GM12878 (cell line): ENCODE results near the gene DNAI4. TPM values are rescaled to one million over a fixed set of nuclear protein-coding genes. Genes with fewer than 3 reads are reported as not detected.

Experiments
- polyA plus RNA-seq, 11 experiments: library from polyadenylated mRNA; depleted of rRNA in 4 of 11; unstranded in 6 of 11; stranded (reverse) in 5 of 11; fragments of >200 nt; fragmentation: Nextera tagmentation in 4 of 11; fragmentation: Illumina TruSeq in 1 of 11; extraction: Ambion mirVana in 4 of 11; extraction: Trizol in 1 of 11; gene quantifications; 1 replicate in 1 of 11; 2 replicates in 10 of 11; pipeline versions ENCODE4 v1.2.1 to v1.2.3, GENCODE V29; 2011 to 2016; ENCODE audit warnings: inconsistent platforms in 2 of 11, missing spikeins in 2 of 11, low read depth in 1 of 11
- total RNA-seq, 4 experiments: library from RNA; depleted of rRNA in 3 of 4; stranded (reverse); fragments of >200 nt in 3 of 4; fragmentation: Illumina TruSeq in 1 of 4; extraction: Trizol in 1 of 4; gene quantifications; 2 replicates each; pipeline versions ENCODE4 v1.2.1 to v1.2.3, GENCODE V29; 2013 to 2021

Gene DNAI4
- total and polyA plus RNA-seq, 10 of the 15 experiments (the other 5 are each of a cell fraction or from before 2014, with no cell fraction given): 0.13 to 2.3 (median 0.27) TPM; not detected in 1

Other genes starting within 250 kb of the DNAI4 start
- not detected in 2 replicates for gene DYNLT5, start 172.4 kb downstream of the DNAI4 start, total RNA-seq (2014; rRNA removed)
- not detected in 2 replicates for gene DYNLT5, start 172.4 kb downstream of the DNAI4 start, total RNA-seq (2014; rRNA removed; fragmentation: Illumina TruSeq; extraction: Trizol)
- gene DYNLT5, start 172.4 kb downstream of the DNAI4 start, total RNA-seq (2021): not detected in 2 replicates
- gene DYNLT5, start 172.4 kb downstream of the DNAI4 start, polyA plus RNA-seq (2011; rRNA removed): not detected in 2 replicates
- not detected in 2 replicates for gene DYNLT5, start 172.4 kb downstream of the DNAI4 start, polyA plus RNA-seq (2014; fragmentation: Illumina TruSeq; extraction: Trizol)
- not detected for gene DYNLT5, start 172.4 kb downstream of the DNAI4 start, polyA plus RNA-seq (2014; fragmentation: Nextera tagmentation; extraction: Ambion mirVana)
- not detected in 2 replicates for gene DYNLT5, start 172.4 kb downstream of the DNAI4 start, polyA plus RNA-seq (2014; rRNA removed)
- not detected for gene DYNLT5, start 172.4 kb downstream of the DNAI4 start, polyA plus RNA-seq (2016; fragmentation: Nextera tagmentation; extraction: Ambion mirVana)
- gene INSL5, start 123.6 kb downstream of the DNAI4 start, total RNA-seq (2014; rRNA removed): not detected in 2 replicates
- gene INSL5, start 123.6 kb downstream of the DNAI4 start, total RNA-seq (2014; rRNA removed; fragmentation: Illumina TruSeq; extraction: Trizol): not detected in 2 replicates
- not detected in 2 replicates for gene INSL5, start 123.6 kb downstream of the DNAI4 start, total RNA-seq (2021)
- gene INSL5, start 123.6 kb downstream of the DNAI4 start, polyA plus RNA-seq (2011; rRNA removed): not detected in 2 replicates
- not detected in 2 replicates for gene INSL5, start 123.6 kb downstream of the DNAI4 start, polyA plus RNA-seq (2014; fragmentation: Illumina TruSeq; extraction: Trizol)
- under 1 TPM; 0.09 to 0.14 TPM for gene INSL5, start 123.6 kb downstream of the DNAI4 start, polyA plus RNA-seq (2014; fragmentation: Nextera tagmentation; extraction: Ambion mirVana)
- not detected in 2 replicates for gene INSL5, start 123.6 kb downstream of the DNAI4 start, polyA plus RNA-seq (2014; rRNA removed)
- gene INSL5, start 123.6 kb downstream of the DNAI4 start, polyA plus RNA-seq (2016; fragmentation: Nextera tagmentation; extraction: Ambion mirVana): not detected
- gene MIER1, start 134 bp upstream of the DNAI4 start, total RNA-seq (2014; rRNA removed): 24.7 and 30.9 TPM in 2 replicates
- 33.9 and 34.2 TPM in 2 replicates for gene MIER1, start 134 bp upstream of the DNAI4 start, total RNA-seq (2014; rRNA removed; fragmentation: Illumina TruSeq; extraction: Trizol)
- 29.7 and 31.4 TPM in 2 replicates for gene MIER1, start 134 bp upstream of the DNAI4 start, total RNA-seq (2021)
- 22.8 and 39.8 TPM in 2 replicates for gene MIER1, start 134 bp upstream of the DNAI4 start, polyA plus RNA-seq (2011; rRNA removed)
- gene MIER1, start 134 bp upstream of the DNAI4 start, polyA plus RNA-seq (2014; fragmentation: Illumina TruSeq; extraction: Trizol): 26.6 and 32.5 TPM in 2 replicates
- gene MIER1, start 134 bp upstream of the DNAI4 start, polyA plus RNA-seq (2014; fragmentation: Nextera tagmentation; extraction: Ambion mirVana): 10 to 100 TPM; 16.1 to 24.6 TPM
- gene MIER1, start 134 bp upstream of the DNAI4 start, polyA plus RNA-seq (2014; rRNA removed): 13.4 and 13.6 TPM in 2 replicates
- gene MIER1, start 134 bp upstream of the DNAI4 start, polyA plus RNA-seq (2016; fragmentation: Nextera tagmentation; extraction: Ambion mirVana): 10 to 100 TPM; 35.2 to 39.8 TPM
- 7.7 and 9.5 TPM in 2 replicates for gene SLC35D1, start 129.3 kb upstream of the DNAI4 start, total RNA-seq (2014; rRNA removed)
- 9.0 and 9.3 TPM in 2 replicates for gene SLC35D1, start 129.3 kb upstream of the DNAI4 start, total RNA-seq (2014; rRNA removed; fragmentation: Illumina TruSeq; extraction: Trizol)
- gene SLC35D1, start 129.3 kb upstream of the DNAI4 start, total RNA-seq (2021): 8.4 and 8.6 TPM in 2 replicates
- 8.8 and 10.6 TPM in 2 replicates for gene SLC35D1, start 129.3 kb upstream of the DNAI4 start, polyA plus RNA-seq (2011; rRNA removed)
- gene SLC35D1, start 129.3 kb upstream of the DNAI4 start, polyA plus RNA-seq (2014; fragmentation: Illumina TruSeq; extraction: Trizol): 9.3 and 10.8 TPM in 2 replicates
- gene SLC35D1, start 129.3 kb upstream of the DNAI4 start, polyA plus RNA-seq (2014; fragmentation: Nextera tagmentation; extraction: Ambion mirVana): 1 to 10 TPM; 2.9 to 3.4 TPM
- 6.0 and 7.0 TPM in 2 replicates for gene SLC35D1, start 129.3 kb upstream of the DNAI4 start, polyA plus RNA-seq (2014; rRNA removed)
- gene SLC35D1, start 129.3 kb upstream of the DNAI4 start, polyA plus RNA-seq (2016; fragmentation: Nextera tagmentation; extraction: Ambion mirVana): 10 to 100 TPM; 11.4 to 12.4 TPM
- not detected in 2 replicates for gene C1orf141, start 210.1 kb upstream of the DNAI4 start, total RNA-seq (2014; rRNA removed)
- gene C1orf141, start 210.1 kb upstream of the DNAI4 start, total RNA-seq (2014; rRNA removed; fragmentation: Illumina TruSeq; extraction: Trizol): not detected in 2 replicates
- gene C1orf141, start 210.1 kb upstream of the DNAI4 start, total RNA-seq (2021): not detected in 2 replicates
- gene C1orf141, start 210.1 kb upstream of the DNAI4 start, polyA plus RNA-seq (2011; rRNA removed): not detected in 2 replicates
- gene C1orf141, start 210.1 kb upstream of the DNAI4 start, polyA plus RNA-seq (2014; fragmentation: Illumina TruSeq; extraction: Trizol): not detected in 2 replicates
- gene C1orf141, start 210.1 kb upstream of the DNAI4 start, polyA plus RNA-seq (2014; fragmentation: Nextera tagmentation; extraction: Ambion mirVana): not detected
- gene C1orf141, start 210.1 kb upstream of the DNAI4 start, polyA plus RNA-seq (2014; rRNA removed): not detected in 2 replicates
- not detected for gene C1orf141, start 210.1 kb upstream of the DNAI4 start, polyA plus RNA-seq (2016; fragmentation: Nextera tagmentation; extraction: Ambion mirVana)
- 0.49 and 0.62 TPM in 2 replicates for gene IL23R, start 241.6 kb upstream of the DNAI4 start, total RNA-seq (2014; rRNA removed)
- 0.54 and 0.60 TPM in 2 replicates for gene IL23R, start 241.6 kb upstream of the DNAI4 start, total RNA-seq (2014; rRNA removed; fragmentation: Illumina TruSeq; extraction: Trizol)
- gene IL23R, start 241.6 kb upstream of the DNAI4 start, total RNA-seq (2021): 0.19 and 0.64 TPM in 2 replicates
- 6.4 and 9.2 TPM in 2 replicates for gene IL23R, start 241.6 kb upstream of the DNAI4 start, polyA plus RNA-seq (2011; rRNA removed)
- gene IL23R, start 241.6 kb upstream of the DNAI4 start, polyA plus RNA-seq (2014; fragmentation: Illumina TruSeq; extraction: Trizol): 0.56 and 0.63 TPM in 2 replicates
- gene IL23R, start 241.6 kb upstream of the DNAI4 start, polyA plus RNA-seq (2014; fragmentation: Nextera tagmentation; extraction: Ambion mirVana): under 1 TPM; 0.16 to 0.18 TPM
- 0.20 and 0.27 TPM in 2 replicates for gene IL23R, start 241.6 kb upstream of the DNAI4 start, polyA plus RNA-seq (2014; rRNA removed)
- gene IL23R, start 241.6 kb upstream of the DNAI4 start, polyA plus RNA-seq (2016; fragmentation: Nextera tagmentation; extraction: Ambion mirVana): 1 to 10 TPM; 1.3 to 1.7 TPM